Activated T-helper 2 cell treated with anti-CD3 and anti-CD28 coated beads, Interferon-gamma antibody, Interleukin-2, Interleukin-4, amounts not matched to agents 10 μg/mL and 5 μg/mL and 100 μg/mL, durations not matched to agents 14 hours and 24 hours and 36 hours (primary cell): ENCODE data around the gene FGF1. TPM values are rescaled to one million over a fixed set of nuclear protein-coding genes. Genes with fewer than 3 reads are reported as not detected.
A peak's percentile ranks its signal among the peaks of the same experiment; 100 is the strongest.

Experiments used
- DNase-seq: peaks from one replicate; pipeline ENCODE4 v3.0.0; 2021; ENCODE audit warnings: low spot score
- H3K27ac Mint-ChIP-seq: one replicate; pipeline ENCODE4 v1.8.0; 2021; ENCODE audit warnings: mixed read lengths
- H3K27me3 Mint-ChIP-seq: one replicate; pipeline ENCODE4 v1.8.0; 2021; ENCODE audit warnings: low read depth, mixed read lengths
- H3K36me3 Mint-ChIP-seq: one replicate; pipeline ENCODE4 v1.8.0; 2021; ENCODE audit warnings: low read depth, mixed read lengths
- H3K4me1 Mint-ChIP-seq: one replicate; pipeline ENCODE4 v1.8.0; 2021; ENCODE audit warnings: low read depth, mixed read lengths
- H3K4me3 Mint-ChIP-seq: one replicate; pipeline ENCODE4 v1.8.0; 2021; ENCODE audit warnings: low read depth, mild to moderate bottlenecking, moderate library complexity, mixed read lengths
- H3K9me3 Mint-ChIP-seq: one replicate; pipeline ENCODE4 v1.8.0; 2021; ENCODE audit warnings: mixed read lengths
- intact Hi-C: fragments of 100-400 bp; cut with micrococcal nuclease; formaldehyde crosslinking; loops from one replicate; pipeline ENCODE4 v1.15.1; 2023
- total RNA-seq: library from RNA; stranded (reverse); gene quantifications from 2 replicates; pipeline ENCODE4 v1.2.3, GENCODE V29; 2022

Gene FGF1
- total RNA-seq, 1 donor from 2014 or later = not detected

- no peak for DNase-seq
- intact Hi-C loops = no loop called here
- no peaks in the 10 kb centered on the region for H3K36me3 Mint-ChIP-seq
- H3K9me3 Mint-ChIP-seq = no peaks in the 10 kb centered on the region
- no peak overlapping the region for H3K27ac Mint-ChIP-seq
- peaks cover 14% of the 10 kb centered on the region for H3K27me3 Mint-ChIP-seq
- H3K4me3 Mint-ChIP-seq = no peak overlapping the region
- no peaks in the 10 kb centered on the region for H3K4me1 Mint-ChIP-seq
Measured at GRCh38 chr5:142627383-142628217, 58.3 kb downstream of the FGF1 start.

- H3K27me3 Mint-ChIP-seq = peaks cover 17% of the 10 kb centered on the region
- DNase-seq = no peak
- no peaks in the 10 kb centered on the region for H3K4me1 Mint-ChIP-seq
- H3K4me3 Mint-ChIP-seq = no peak overlapping the region
- H3K9me3 Mint-ChIP-seq = no peaks in the 10 kb centered on the region
- H3K36me3 Mint-ChIP-seq = no peaks in the 10 kb centered on the region
- H3K27ac Mint-ChIP-seq = no peak overlapping the region
- intact Hi-C loops = no loop called here
Measured at GRCh38 chr5:142626786-142627185, 59.1 kb downstream of the FGF1 start.

GRCh38 chr5:142626099-142626498, 59.8 kb downstream of the FGF1 start:
- Mint-ChIP-seq H3K4me1 (no peaks in the 10 kb centered on the region), H3K9me3 (no peaks in the 10 kb centered on the region), H3K4me3 (no peak overlapping the region), H3K27ac (no peak overlapping the region), H3K36me3 (no peaks in the 10 kb centered on the region), H3K27me3 (peaks cover 21% of the 10 kb centered on the region)
- intact Hi-C loops = no loop called here
- DNase-seq = no peak

- intact Hi-C loops = no loop called here
- Mint-ChIP-seq H3K27me3 (peaks cover 19% of the 10 kb centered on the region), H3K36me3 (no peaks in the 10 kb centered on the region), H3K4me3 (no peak overlapping the region), H3K9me3 (no peaks in the 10 kb centered on the region), H3K27ac (no peak overlapping the region), H3K4me1 (peaks cover 10% of the 10 kb centered on the region)
- DNase-seq = no peak
Measured at GRCh38 chr5:142621227-142621626, 64.7 kb downstream of the FGF1 start.

GRCh38 chr5:142619815-142620214, 66.1 kb downstream of the FGF1 start:
- no peak for DNase-seq
- Mint-ChIP-seq H3K27ac (no peak overlapping the region), H3K9me3 (no peaks in the 10 kb centered on the region), H3K4me1 (peaks cover 10% of the 10 kb centered on the region), H3K4me3 (no peak overlapping the region), H3K36me3 (no peaks in the 10 kb centered on the region), H3K27me3 (peaks cover 15% of the 10 kb centered on the region)
- intact Hi-C loops = no loop called here

- Mint-ChIP-seq H3K4me3 (no peak overlapping the region), H3K27ac (no peak overlapping the region), H3K4me1 (peaks cover 10% of the 10 kb centered on the region), H3K27me3 (peaks cover 11% of the 10 kb centered on the region), H3K9me3 (no peaks in the 10 kb centered on the region), H3K36me3 (no peaks in the 10 kb centered on the region)
- intact Hi-C loops = no loop called here
- DNase-seq = no peak
Measured at GRCh38 chr5:142618130-142618523, 67.8 kb downstream of the FGF1 start.

- intact Hi-C loops = no loop called here
- no peaks in the 10 kb centered on the region for H3K9me3 Mint-ChIP-seq
- DNase-seq = no peak
- H3K36me3 Mint-ChIP-seq = no peaks in the 10 kb centered on the region
- no peak overlapping the region for H3K4me3 Mint-ChIP-seq
- peaks cover 10% of the 10 kb centered on the region for H3K4me1 Mint-ChIP-seq
- no peak overlapping the region for H3K27ac Mint-ChIP-seq
- peaks cover 13% of the 10 kb centered on the region for H3K27me3 Mint-ChIP-seq
Measured at GRCh38 chr5:142617416-142618129, 68.3 kb downstream of the FGF1 start.

GRCh38 chr5:142615948-142616347, 69.9 kb downstream of the FGF1 start:
- no peak overlapping the region for H3K4me3 Mint-ChIP-seq
- H3K36me3 Mint-ChIP-seq = no peaks in the 10 kb centered on the region
- H3K4me1 Mint-ChIP-seq = peaks cover 10% of the 10 kb centered on the region
- intact Hi-C loops = no loop called here
- peaks cover 10% of the 10 kb centered on the region for H3K27me3 Mint-ChIP-seq
- H3K9me3 Mint-ChIP-seq = no peaks in the 10 kb centered on the region
- DNase-seq = no peak
- H3K27ac Mint-ChIP-seq = no peak overlapping the region

- no peak overlapping the region for H3K27ac Mint-ChIP-seq
- no peaks in the 10 kb centered on the region for H3K36me3 Mint-ChIP-seq
- no peaks in the 10 kb centered on the region for H3K9me3 Mint-ChIP-seq
- no peak overlapping the region for H3K4me3 Mint-ChIP-seq
- H3K27me3 Mint-ChIP-seq = peaks cover 16% of the 10 kb centered on the region
- intact Hi-C loops = loop anchor here (5.0 kb wide), 1 partner anchor 43 kb away; no protein-coding TSS in a partner anchor
- DNase-seq = no peak
- peaks cover 10% of the 10 kb centered on the region for H3K4me1 Mint-ChIP-seq
Measured at GRCh38 chr5:142614054-142614453, 71.8 kb downstream of the FGF1 start.

GRCh38 chr5:142613271-142613671, 72.6 kb downstream of the FGF1 start:
- H3K36me3 Mint-ChIP-seq = no peaks in the 10 kb centered on the region
- H3K4me1 Mint-ChIP-seq = peaks cover 10% of the 10 kb centered on the region
- no peak for DNase-seq
- no peaks in the 10 kb centered on the region for H3K9me3 Mint-ChIP-seq
- intact Hi-C loops = loop anchor here (5.0 kb wide), 1 partner anchor 44 kb away; no protein-coding TSS in a partner anchor
- peaks cover 16% of the 10 kb centered on the region for H3K27me3 Mint-ChIP-seq
- no peak overlapping the region for H3K27ac Mint-ChIP-seq
- H3K4me3 Mint-ChIP-seq = no peak overlapping the region

- H3K27me3 Mint-ChIP-seq = peaks cover 18% of the 10 kb centered on the region
- no peak for DNase-seq
- no peaks in the 10 kb centered on the region for H3K36me3 Mint-ChIP-seq
- no peak overlapping the region for H3K4me3 Mint-ChIP-seq
- intact Hi-C loops = loop anchor here (5.0 kb wide), 1 partner anchor 45 kb away; no protein-coding TSS in a partner anchor
- no peak overlapping the region for H3K27ac Mint-ChIP-seq
- H3K4me1 Mint-ChIP-seq = peaks cover 4% of the 10 kb centered on the region
- H3K9me3 Mint-ChIP-seq = no peaks in the 10 kb centered on the region
Measured at GRCh38 chr5:142612494-142613270, 73.2 kb downstream of the FGF1 start.

GRCh38 chr5:142611154-142611553, 74.7 kb downstream of the FGF1 start:
- peak; percentile 42 for DNase-seq
- H3K9me3 Mint-ChIP-seq = no peaks in the 10 kb centered on the region
- H3K36me3 Mint-ChIP-seq = no peaks in the 10 kb centered on the region
- peaks cover 24% of the 10 kb centered on the region for H3K27me3 Mint-ChIP-seq
- intact Hi-C loops = loop anchor here (1.0 to 5.0 kb wide), 2 partner anchors 46 to 88 kb away; no protein-coding TSS in a partner anchor
- H3K27ac Mint-ChIP-seq = no peak overlapping the region
- no peaks in the 10 kb centered on the region for H3K4me1 Mint-ChIP-seq
- no peak overlapping the region for H3K4me3 Mint-ChIP-seq
